GM13976 (cell line): ENCODE data around the gene RPS5.
A peak's percentile ranks its signal among the peaks of the same experiment; 100 is the strongest.
"Not testable (repeated sequence)": the region's sequence is repeated elsewhere in the genome, so short reads cannot be mapped to it uniquely, and the experiment has no call there.

ENCODE experiments used
- DNase-seq: peaks from one replicate; pipeline ENCODE4 v3.0.0; 2012; ENCODE audit warnings: low spot score
- CTCF ChIP-seq: IDR thresholded peaks from 2 replicates; pipeline ENCODE4 v1.5.1; 2012; ENCODE audit warnings: borderline replicate concordance, mild to moderate bottlenecking; ENCODE audit not compliant: insufficient read depth; ENCODE audit errors: extremely low read depth, missing control alignments, control extremely low read depth
- in situ Hi-C: fragments of 300-500 bp; cut with MboI; formaldehyde crosslinking; loops from one replicate; pipeline ENCODE4 v1.12.0; 2022; ENCODE audit warnings: low sequenced_read_pairs, mixed read lengths, inconsistent platforms; ENCODE audit not compliant: unreplicated experiment

Gene RPS5

GRCh38 chr19:58434217-58434616 is 47.1 kb downstream of the RPS5 start:
- in situ Hi-C loops = no loop called here
- DNase-seq = no peak
- no peak for TF ChIP-seq CTCF

- DNase-seq = peak; percentile 98
- TF ChIP-seq CTCF = no peak
- in situ Hi-C loops = no loop called here
Observed at GRCh38 chr19:58439576-58440554, 52.8 kb downstream of the RPS5 start, which contains the start of gene ZNF132. TSS of gene ZNF132 (minus strand) at chr19:58440153. CDS start at chr19:58439821, 332 bp downstream.

- no peak for TF ChIP-seq CTCF
- in situ Hi-C loops = no loop called here
- DNase-seq = no peak
Observed at GRCh38 chr19:58440556-58440955, 53.5 kb downstream of the RPS5 start.

- in situ Hi-C loops, DNase-seq: not testable (repeated sequence)
Observed at GRCh38 chr19:58442986-58443385, 55.9 kb downstream of the RPS5 start.
